NT2/D1 (cell line): ENCODE data around the gene FAM83D.

Experiments used
- SUZ12 ChIP-seq: IDR thresholded peaks from 2 replicates; pipeline ENCODE4 v1.6.1; 2011; ENCODE audit not compliant: insufficient read length, insufficient read depth; ENCODE audit errors: extremely low read depth
- ZNF274 ChIP-seq: IDR thresholded peaks from 2 replicates; pipeline ENCODE4 v1.6.1; 2011; ENCODE audit warnings: mild to moderate bottlenecking, low read depth, low read length

DNA sequence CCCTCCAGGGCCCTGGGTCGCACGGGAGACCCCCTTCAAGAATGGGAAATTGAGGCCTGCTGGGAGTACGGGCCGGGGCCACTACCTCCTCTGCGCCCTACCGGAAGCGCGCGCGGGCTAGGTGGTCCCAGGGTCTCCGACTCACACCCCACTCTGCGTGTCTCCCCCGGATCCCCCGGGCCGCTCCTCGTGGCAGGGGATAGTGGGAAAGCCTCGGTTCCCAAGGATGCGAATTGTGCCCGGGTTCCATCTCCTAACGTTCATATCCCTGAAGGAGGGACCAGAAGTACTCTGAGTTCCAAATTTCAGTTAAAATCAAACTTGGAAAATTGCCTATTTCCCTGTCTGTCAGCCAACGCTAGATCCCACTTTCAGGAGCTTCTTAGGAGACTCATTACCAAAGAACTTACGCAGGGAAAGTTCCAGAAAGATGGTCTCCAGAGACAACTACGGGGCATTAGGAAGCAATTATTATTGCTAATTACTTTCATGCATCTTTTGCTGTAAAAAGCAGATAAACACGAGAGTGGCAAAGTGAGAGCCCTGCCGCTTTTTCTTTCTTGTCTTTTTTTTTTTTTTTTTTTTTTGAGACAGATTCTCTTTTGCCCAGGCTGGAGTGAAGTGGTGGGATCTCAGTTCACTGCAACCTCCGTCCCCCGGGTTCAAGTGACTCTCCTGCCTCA, 858 bp downstream of the FAM83D start:
- TF ChIP-seq SUZ12 (no peak), ZNF274 (no peak)
